Mesodermal cell (in vitro differentiated cells): ENCODE results near the gene OR2S2.

Experiments used
- H3K27ac ChIP-seq: 2 replicates; pipeline ENCODE4 v1.7.0; 2013; ENCODE audit warnings: mild to moderate bottlenecking, low read depth, low read length, moderate library complexity; ENCODE audit not compliant: severe bottlenecking
- H3K36me3 ChIP-seq: 2 replicates; pipeline ENCODE4 v1.7.1; 2013; ENCODE audit warnings: mild to moderate bottlenecking, low read length, moderate library complexity; ENCODE audit not compliant: control insufficient read depth, insufficient read depth
- H3K4me1 ChIP-seq: one replicate; pipeline ENCODE4 v1.7.1; 2013; ENCODE audit warnings: mild to moderate bottlenecking, low read length; ENCODE audit not compliant: insufficient read depth, control insufficient read depth, poor library complexity, severe bottlenecking
- H3K4me3 ChIP-seq: 2 replicates; pipeline ENCODE4 v1.7.0; 2013; ENCODE audit warnings: low read length, control low read depth, mild to moderate bottlenecking; ENCODE audit not compliant: insufficient read depth, poor library complexity, severe bottlenecking; ENCODE audit errors: extremely low read depth
- H3K9me3 ChIP-seq: 2 replicates; pipeline ENCODE4 v1.7.1; 2013; ENCODE audit warnings: mild to moderate bottlenecking, low read length, moderate library complexity; ENCODE audit not compliant: control insufficient read depth
- WGBS, 2 experiments: methylation state at CpG; one replicate each; pipeline ENCODE4 v1.1.5; 2013; ENCODE audit warnings: missing lambda C conversion rate in 2 of 2; ENCODE audit not compliant: insufficient coverage in 2 of 2; 5-methylcytosine and 5-hydroxymethylcytosine counted together

OR2S2 gene

DNA sequence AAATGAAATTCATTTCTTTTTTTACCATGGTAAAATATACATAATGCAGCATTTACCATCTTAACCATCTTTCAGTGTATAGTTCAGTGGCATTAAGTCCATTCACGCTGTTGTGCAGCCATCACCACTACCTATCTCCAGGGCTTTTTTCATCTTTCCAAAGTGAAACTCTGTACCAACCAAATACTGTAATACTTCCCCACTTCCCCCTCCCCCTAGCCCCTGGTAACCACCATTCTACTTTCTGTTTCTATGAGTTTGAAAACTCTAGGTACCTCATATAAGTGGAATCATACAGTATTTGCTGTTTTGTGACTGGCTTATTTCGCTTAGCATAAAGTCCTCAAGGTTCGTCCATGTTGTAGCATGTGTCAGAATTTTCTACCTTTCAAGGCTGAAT is 25.2 kb downstream of the OR2S2 start:
- 100% methylated on average over 1 to 2 of the region's 3 CpGs for WGBS, 2 experiments
- peaks cover 8% of the 10 kb centered on the region for H3K4me1 ChIP-seq
- H3K36me3 ChIP-seq: no peaks in the 10 kb centered on the region

DNA sequence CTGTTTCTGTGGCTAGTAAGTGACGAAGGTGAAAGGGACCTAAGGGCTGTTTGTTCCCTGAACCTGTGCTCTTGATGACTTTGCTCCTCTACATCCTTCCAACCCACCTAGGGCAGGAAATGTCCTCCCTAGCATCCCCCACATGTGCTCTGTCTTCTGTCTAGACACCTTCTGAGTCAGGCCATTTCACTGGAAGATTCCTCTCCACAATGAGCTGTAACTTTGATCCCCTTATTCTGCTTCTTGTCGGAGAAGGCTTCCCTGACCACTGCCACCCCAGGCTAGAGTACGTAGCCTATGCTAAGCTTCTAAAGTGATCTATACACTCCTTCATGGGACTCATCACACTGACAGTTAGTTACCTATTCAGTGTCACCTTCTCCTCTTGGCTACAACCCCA is 27.0 kb downstream of the OR2S2 start:
- no peaks in the 10 kb centered on the region for H3K9me3 ChIP-seq
- peaks cover 6% of the 10 kb centered on the region for H3K4me1 ChIP-seq
- no peaks in the 10 kb centered on the region for H3K36me3 ChIP-seq
- 97 to 98% methylated on average over 2 to 3 of the region's 3 CpGs for WGBS, 2 experiments
- no peak overlapping the region for H3K4me3 ChIP-seq
- no peak overlapping the region for H3K27ac ChIP-seq

More for the DNA sequence above, 25.2 kb downstream of the OR2S2 start:
- H3K27ac ChIP-seq: no peak overlapping the region
- no peak overlapping the region for H3K4me3 ChIP-seq
- H3K9me3 ChIP-seq: no peaks in the 10 kb centered on the region

DNA sequence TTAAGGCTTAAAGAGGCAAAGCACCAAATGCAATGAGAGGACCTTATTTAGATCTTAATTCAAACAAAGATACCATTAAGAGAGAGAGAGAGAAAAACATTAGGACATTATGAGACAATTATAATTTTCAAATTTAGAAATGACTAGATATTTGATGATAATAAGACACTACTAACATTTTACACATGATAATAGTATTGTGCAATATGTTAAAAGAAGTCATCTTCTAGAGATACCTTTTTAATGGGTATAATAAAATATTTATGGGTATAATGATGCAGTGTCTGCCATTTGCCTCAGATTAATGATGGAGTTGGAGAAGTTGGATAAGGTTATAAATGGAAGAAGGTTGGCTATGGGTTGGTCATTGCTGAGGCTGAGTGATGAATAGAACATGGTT is 27.4 kb downstream of the OR2S2 start:
- no peak overlapping the region for H3K4me3 ChIP-seq
- H3K27ac ChIP-seq: no peak overlapping the region
- peaks cover 6% of the 10 kb centered on the region for H3K4me1 ChIP-seq
- H3K9me3 ChIP-seq: no peaks in the 10 kb centered on the region
- H3K36me3 ChIP-seq: no peaks in the 10 kb centered on the region

DNA sequence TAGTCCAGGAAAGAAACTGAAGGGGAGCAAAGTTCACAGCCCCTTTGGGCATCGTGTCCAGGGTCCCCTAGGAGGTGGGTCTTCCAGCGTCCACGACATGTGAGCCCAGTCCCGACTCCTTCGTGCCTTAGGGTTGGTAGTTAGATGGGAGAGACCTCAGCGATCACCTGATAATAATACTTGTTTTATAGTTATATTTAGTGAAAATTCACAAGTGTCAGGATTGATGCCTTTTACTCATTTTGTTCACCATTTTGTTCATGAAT is 28.6 kb downstream of the OR2S2 start:
- Histone ChIP-seq H3K36me3 (no peaks in the 10 kb centered on the region), H3K4me3 (no peak overlapping the region), H3K27ac (no peak overlapping the region), H3K9me3 (no peaks in the 10 kb centered on the region), H3K4me1 (peaks cover 6% of the 10 kb centered on the region)
- WGBS, 2 experiments: 91 to 100% methylated on average over 1 to 4 of the region's 6 CpGs

DNA sequence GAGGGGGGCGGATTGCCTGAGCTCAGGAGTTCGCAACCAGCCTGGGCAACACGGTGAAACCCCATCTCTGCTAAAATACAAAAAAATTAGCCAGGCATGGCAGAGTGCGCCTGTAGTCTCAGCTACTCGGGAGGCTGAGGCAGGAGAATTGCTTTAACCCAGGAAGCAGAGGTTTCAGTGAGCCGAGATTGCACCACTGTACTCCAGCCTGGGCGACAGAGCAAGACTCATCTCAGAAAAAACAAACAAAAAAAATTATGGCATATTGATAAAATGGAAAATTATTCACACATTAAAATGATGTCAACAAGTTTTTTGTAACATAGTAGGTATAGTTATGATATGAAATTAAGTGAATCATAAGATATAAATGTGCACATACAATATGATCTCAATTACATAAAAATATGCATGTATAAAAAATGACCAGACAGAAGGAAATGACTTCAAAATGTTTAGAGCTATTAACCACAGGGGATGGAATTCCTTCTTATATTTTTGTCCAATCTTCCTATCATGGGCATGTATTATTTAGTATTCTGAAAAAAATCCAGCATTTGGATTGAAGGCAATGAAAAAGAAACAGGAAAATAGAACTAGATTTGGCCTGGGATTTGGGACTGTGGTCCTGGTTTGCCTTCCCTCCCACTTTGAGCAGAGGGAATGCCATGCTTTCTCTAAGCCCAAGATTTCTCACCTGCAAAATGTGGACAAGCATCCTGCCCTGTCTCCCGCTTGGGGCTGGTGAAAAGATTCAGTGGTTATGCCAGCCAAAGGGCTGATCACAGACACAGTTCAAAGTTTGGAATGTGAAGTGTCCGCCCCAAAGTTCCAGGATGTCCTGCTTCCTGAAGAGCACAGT is 29.1 kb downstream of the OR2S2 start:
- H3K4me3 ChIP-seq: no peak overlapping the region
- no peaks in the 10 kb centered on the region for H3K9me3 ChIP-seq
- H3K27ac ChIP-seq: no peak overlapping the region
- H3K4me1 ChIP-seq: peaks cover 10% of the 10 kb centered on the region
- WGBS, 2 experiments: 85 to 91% methylated on average over 7 of the region's 9 CpGs
- no peaks in the 10 kb centered on the region for H3K36me3 ChIP-seq

DNA sequence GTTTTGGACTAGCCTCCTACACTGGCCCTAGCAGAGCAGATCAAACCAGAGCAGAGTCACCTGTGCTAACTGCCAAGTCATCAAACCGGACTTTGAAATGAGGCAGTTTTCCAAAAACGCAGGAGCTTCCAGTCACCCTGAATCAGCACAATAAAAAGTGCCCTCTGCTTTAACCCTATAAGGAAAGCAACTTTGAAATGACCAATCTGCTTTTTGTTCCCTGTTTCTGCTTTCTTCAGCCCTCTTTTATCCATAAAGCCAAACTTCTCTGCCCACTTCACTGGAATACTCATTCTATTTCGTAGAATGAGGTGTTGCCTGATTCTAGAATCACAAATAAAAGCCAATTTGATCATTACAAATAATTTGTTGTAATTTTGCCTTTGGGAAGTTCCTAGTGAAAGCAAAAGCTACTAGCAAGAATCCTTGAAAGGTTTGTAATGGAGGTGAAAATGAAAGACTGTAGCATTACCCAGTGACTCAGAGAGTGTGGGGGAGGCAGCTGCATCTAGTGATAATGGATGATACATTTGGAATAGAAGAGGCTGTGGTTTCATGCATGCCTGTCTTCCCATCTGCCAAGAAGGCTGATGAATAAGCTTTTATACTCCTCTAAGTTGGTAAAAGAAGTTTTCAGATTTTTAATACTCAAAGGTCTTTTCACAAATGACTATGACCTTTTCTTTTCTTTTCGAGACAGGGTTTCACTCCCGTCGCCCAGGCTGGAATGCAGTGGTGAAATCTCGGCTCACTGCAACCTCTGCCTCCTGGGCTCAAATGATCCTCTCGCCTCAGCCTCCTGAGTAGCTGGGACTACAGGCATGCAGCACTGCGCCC is 33.8 kb downstream of the OR2S2 start:
- 85 to 91% methylated on average over 6 to 8 of the region's 9 CpGs for WGBS, 2 experiments
- no peaks in the 10 kb centered on the region for H3K36me3 ChIP-seq
- peak overlapping the region; percentile 6 for H3K27ac ChIP-seq
- peaks cover 8% of the 10 kb centered on the region for H3K4me1 ChIP-seq
- no peaks in the 10 kb centered on the region for H3K9me3 ChIP-seq
- no peak overlapping the region for H3K4me3 ChIP-seq

DNA sequence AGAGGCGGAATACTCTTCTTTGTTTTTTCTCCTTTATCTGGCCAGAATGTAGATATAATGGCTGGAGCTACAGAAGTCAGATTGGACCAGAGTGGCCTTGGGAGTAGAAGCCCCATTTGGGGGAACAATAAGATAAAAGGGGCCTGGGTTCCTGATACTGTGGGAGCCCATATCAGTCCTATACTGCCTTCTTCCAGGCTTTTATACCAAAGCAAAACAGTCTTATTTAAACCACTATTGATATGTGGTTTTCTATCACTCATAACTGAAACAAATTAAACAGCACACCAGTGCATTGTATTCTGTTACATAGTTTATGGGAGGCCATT is 34.4 kb downstream of the OR2S2 start:
- Histone ChIP-seq H3K4me1 (peaks cover 6% of the 10 kb centered on the region), H3K27ac (no peak overlapping the region), H3K4me3 (no peak overlapping the region), H3K9me3 (no peaks in the 10 kb centered on the region), H3K36me3 (no peaks in the 10 kb centered on the region)
- WGBS, 2 experiments: 100% methylated on average over 1 of the region's 1 CpG; no CpG with 5 or more reads in 1 of the 2 experiments

DNA sequence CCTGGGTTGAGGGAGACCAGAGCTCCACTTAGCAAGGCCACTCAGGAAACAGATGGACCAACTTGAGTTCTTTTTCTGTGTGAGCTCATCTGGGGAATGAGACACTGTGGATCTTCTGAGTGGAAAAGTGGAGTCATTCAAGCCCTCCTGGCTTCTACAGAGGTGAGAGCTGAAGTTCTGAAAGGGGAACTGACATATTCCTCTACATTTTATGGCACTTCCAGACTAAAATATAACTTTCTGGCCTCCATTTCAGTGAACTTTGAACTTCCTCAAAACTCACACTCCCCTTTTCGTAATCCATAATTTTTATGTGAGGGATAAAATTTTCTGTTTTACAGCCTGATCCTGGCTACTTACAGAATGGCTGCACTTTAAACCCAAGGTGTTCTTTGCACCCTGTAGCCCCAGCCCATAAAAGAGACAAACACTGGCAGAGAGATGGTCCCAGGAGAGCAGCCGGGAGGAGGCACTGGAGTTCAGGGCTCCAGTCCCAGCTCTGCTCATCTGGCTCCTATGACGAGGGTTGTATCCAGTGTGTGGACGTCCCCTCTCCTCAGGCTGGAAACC is 37.8 kb downstream of the OR2S2 start:
- H3K36me3 ChIP-seq: no peaks in the 10 kb centered on the region
- no peak overlapping the region for H3K4me3 ChIP-seq
- no peaks in the 10 kb centered on the region for H3K9me3 ChIP-seq
- 94 to 97% methylated on average over 3 of the region's 4 CpGs for WGBS, 2 experiments
- no peak overlapping the region for H3K27ac ChIP-seq
- peaks cover 8% of the 10 kb centered on the region for H3K4me1 ChIP-seq

DNA sequence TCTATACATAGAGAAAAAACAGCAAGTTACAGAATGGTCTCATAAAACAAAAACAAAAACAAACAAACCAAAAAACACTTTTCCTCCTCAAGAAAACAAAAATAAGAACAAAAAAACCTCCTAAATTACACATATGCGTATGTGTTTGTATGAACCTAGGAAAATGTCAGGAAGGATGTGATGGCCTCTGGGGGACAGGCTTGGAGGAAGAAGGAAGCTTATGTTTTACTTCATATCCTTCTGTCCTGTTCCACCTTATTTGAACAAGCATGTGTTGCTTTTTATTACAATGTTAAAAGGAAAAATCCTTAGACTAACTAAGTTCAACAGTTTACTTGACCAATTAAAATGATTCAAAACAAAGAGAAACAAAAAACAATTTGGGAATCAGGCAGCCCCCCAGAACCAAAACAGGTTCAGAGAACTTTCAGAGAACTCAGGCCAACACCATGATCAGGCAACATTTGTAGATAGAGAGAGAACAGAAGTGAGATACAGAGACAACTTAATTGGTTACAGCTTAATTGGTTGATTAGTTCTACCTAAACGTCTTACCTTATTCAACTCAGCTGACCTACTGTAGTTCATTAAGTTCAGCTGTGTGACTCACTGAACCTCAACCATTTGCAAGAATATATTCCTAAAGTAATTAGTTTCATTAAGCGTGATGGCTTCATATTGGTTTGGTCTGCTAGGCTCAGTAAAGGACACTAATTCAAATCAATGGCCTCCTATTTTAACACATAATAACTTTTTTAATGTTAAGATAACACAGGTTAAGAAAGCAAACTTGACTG is 38.5 kb downstream of the OR2S2 start:
- Histone ChIP-seq H3K9me3 (no peaks in the 10 kb centered on the region), H3K4me1 (peaks cover 8% of the 10 kb centered on the region), H3K27ac (no peak overlapping the region), H3K36me3 (no peaks in the 10 kb centered on the region), H3K4me3 (no peak overlapping the region)
- 100% methylated on average over 1 of the region's 3 CpGs; no CpG with 5 or more reads in 1 of the 2 experiments for WGBS, 2 experiments

DNA sequence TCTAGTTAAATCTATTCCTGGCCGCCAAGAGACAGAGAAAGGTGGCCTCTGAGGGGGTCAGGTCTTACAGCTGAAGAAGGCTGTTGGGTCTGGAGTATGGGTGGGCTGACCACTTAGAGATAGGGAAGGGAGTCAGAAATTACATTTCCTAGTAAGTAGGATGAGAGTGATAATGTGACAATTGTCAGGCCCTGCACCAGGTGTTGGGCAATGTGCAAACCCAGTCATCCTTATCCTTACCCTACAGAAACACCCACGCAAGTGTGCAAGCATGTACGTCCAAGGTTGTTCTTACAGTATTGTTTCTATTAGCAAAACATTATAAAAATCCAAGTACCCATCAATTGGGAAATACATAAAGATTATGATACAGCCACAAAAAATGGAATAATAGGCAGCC is 39.2 kb downstream of the OR2S2 start:
- WGBS, 2 experiments: 100% methylated on average over 1 of the region's 3 CpGs
- H3K4me1 ChIP-seq: peaks cover 4% of the 10 kb centered on the region
- no peak overlapping the region for H3K27ac ChIP-seq
- H3K4me3 ChIP-seq: no peak overlapping the region
- H3K9me3 ChIP-seq: no peaks in the 10 kb centered on the region
- H3K36me3 ChIP-seq: no peaks in the 10 kb centered on the region
